Endothelial cell of umbilical vein (primary cell): ENCODE data around the gene CHMP4B. TPM values are rescaled to one million over a fixed set of nuclear protein-coding genes. Genes with fewer than 3 reads are reported as not detected.

ENCODE experiments used
- BruUV-seq: library from RNA; stranded (reverse); fragments of 400-500 nt; replicated peaks from 2 replicates; lab custom pipeline; 2021; lab: Mats Ljungman, UMichigan
- CTCF ChIA-PET: fragments of 300-600, 350-600 bp; sonication (Branson Sonifier 250); formaldehyde crosslinking; loops from one replicate; lab custom pipeline; 2021; ENCODE audit warnings: antibody characterized with exemption, inconsistent platforms; lab: Charles Lee
- POLR2A ChIA-PET: fragments of 300-600, 350-600 bp; sonication (Branson Sonifier 250); formaldehyde crosslinking; loops from one replicate; lab custom pipeline; 2021; ENCODE audit warnings: antibody characterized with exemption, inconsistent platforms; lab: Charles Lee
- DNase-seq: peaks from one replicate; pipeline ENCODE4 v3.0.0-alpha.2; 2011; ENCODE audit warnings: low read depth, low spot score
- FAIRE-seq: peaks from 2 replicates; lab custom pipeline; 2011; peaks lifted over from hg19 to GRCh38; lab: Jason Lieb, UNC
- H2AFZ ChIP-seq: 2 replicates; pipeline ENCODE4 v1.6.0; 2012; ENCODE audit warnings: low read depth, low read length, control low read depth, inconsistent platforms
- H3K27ac ChIP-seq: 2 replicates; pipeline ENCODE4 v1.5.1; 2011; ENCODE audit warnings: low read depth, mild to moderate bottlenecking, control low read depth, low read length, moderate library complexity; ENCODE audit not compliant: insufficient read depth
- H3K27me3 ChIP-seq, 2 experiments: 2 replicates each; pipeline versions ENCODE4 v1.6.0 to v1.6.1; 2011; ENCODE audit warnings: low read length in 2 of 2, mixed read lengths in 1 of 2; ENCODE audit not compliant: control insufficient read depth in 2 of 2, insufficient read depth in 2 of 2
- H3K36me3 ChIP-seq, 2 experiments: 2 replicates in 1 of 2; 3 replicates in 1 of 2; pipeline ENCODE4 v1.5.1; 2011; ENCODE audit warnings: low read length in 2 of 2, mild to moderate bottlenecking in 1 of 2, moderate library complexity in 1 of 2; ENCODE audit not compliant: control insufficient read depth in 2 of 2, insufficient read depth in 2 of 2; ENCODE audit errors: extremely low read depth in 1 of 2
- H3K4me1 ChIP-seq: 3 replicates; pipeline ENCODE4 v1.5.1; 2011; ENCODE audit warnings: mild to moderate bottlenecking, low read length; ENCODE audit not compliant: control insufficient read depth, insufficient read depth; ENCODE audit errors: extremely low read depth
- H3K4me2 ChIP-seq: 2 replicates; pipeline ENCODE4 v1.6.1; 2011; ENCODE audit warnings: low read length, control low read depth, mixed read lengths; ENCODE audit not compliant: insufficient read depth
- H3K4me3 ChIP-seq, 3 experiments: fragments of 200-600 bp in 1 of 3; sonication (generic), shearing (Covaris generic) in 1 of 3; replicated peaks in 1 of 3; 2 replicates each; pipeline ENCODE4 v1.5.1; 2011 to 2016; ENCODE audit warnings: control low read depth in 3 of 3, low read length in 3 of 3, mild to moderate bottlenecking in 2 of 3, inconsistent platforms in 1 of 3, low read depth in 1 of 3, moderate library complexity in 1 of 3; ENCODE audit not compliant: insufficient read depth in 1 of 3
- H3K79me2 ChIP-seq: 2 replicates; pipeline ENCODE4 v1.6.0; 2012; ENCODE audit warnings: low read length, inconsistent platforms; ENCODE audit not compliant: control insufficient read depth, insufficient read depth
- H3K9ac ChIP-seq: replicated peaks from 2 replicates; pipeline ENCODE3; 2011; ENCODE audit warnings: low read length, control low read depth; ENCODE audit not compliant: insufficient read depth; ENCODE audit errors: extremely low read depth
- H3K9me1 ChIP-seq: replicated peaks from 3 replicates; pipeline ENCODE4 v1.6.0; 2011; ENCODE audit warnings: mild to moderate bottlenecking, low read length; ENCODE audit not compliant: control insufficient read depth, insufficient read depth; ENCODE audit errors: extremely low read depth
- H3K9me3 ChIP-seq: replicated peaks from 2 replicates; pipeline ENCODE4 v1.5.1; 2012; ENCODE audit warnings: low read length, inconsistent platforms; ENCODE audit not compliant: control insufficient read depth, insufficient read depth
- H4K20me1 ChIP-seq: replicated peaks from 2 replicates; pipeline ENCODE3; 2011; ENCODE audit warnings: mild to moderate bottlenecking, low read length; ENCODE audit not compliant: control insufficient read depth, insufficient read depth; ENCODE audit errors: extremely low read depth
- CTCF ChIP-seq, 2 donors: IDR thresholded peaks; 1 replicate in 1 of 2; 2 replicates in 1 of 2; pipeline ENCODE4 v1.5.1; 2011; ENCODE audit warnings: low read length in 2 of 2, mild to moderate bottlenecking in 2 of 2, moderate library complexity in 2 of 2, control low read depth in 1 of 2, inconsistent platforms in 1 of 2, low read depth in 1 of 2; ENCODE audit not compliant: insufficient read depth in 1 of 2; ENCODE audit errors: extremely low read depth in 1 of 2
- EZH2 ChIP-seq: IDR thresholded peaks from 2 replicates; pipeline ENCODE4 v1.6.1; 2012; ENCODE audit warnings: borderline replicate concordance, low read depth, mild to moderate bottlenecking, moderate library complexity, low read length, inconsistent platforms; ENCODE audit not compliant: severe bottlenecking
- FOS ChIP-seq: IDR thresholded peaks from 2 replicates; pipeline ENCODE4 v1.6.1; 2011; ENCODE audit warnings: mild to moderate bottlenecking, low read length, moderate library complexity, borderline replicate concordance; ENCODE audit not compliant: insufficient read depth
- GATA2 ChIP-seq: IDR thresholded peaks from 2 replicates; pipeline ENCODE4 v1.7.0; 2011; ENCODE audit warnings: low read depth, mild to moderate bottlenecking, moderate library complexity, mixed read lengths, low read length; ENCODE audit not compliant: insufficient read length, insufficient read depth
- JUN ChIP-seq: IDR thresholded peaks from 2 replicates; pipeline ENCODE4 v1.6.1; 2011; ENCODE audit warnings: borderline replicate concordance, low read depth; ENCODE audit not compliant: insufficient read length, insufficient read depth
- MAX ChIP-seq: IDR thresholded peaks from 2 replicates; pipeline ENCODE4 v1.6.1; 2011; ENCODE audit not compliant: insufficient read depth, insufficient read length
- MYC ChIP-seq: IDR thresholded peaks from one replicate; pipeline ENCODE4 v1.6.1; 2011; ENCODE audit warnings: mild to moderate bottlenecking, low read depth, low read length
- POLR2A ChIP-seq: IDR thresholded peaks from 2 replicates; pipeline ENCODE4 v1.6.1; 2012; ENCODE audit warnings: low read depth, mild to moderate bottlenecking, control low read depth, low read length
- POLR2AphosphoS5 ChIP-seq: IDR thresholded peaks from 2 replicates; pipeline ENCODE4 v1.6.1; 2012; ENCODE audit warnings: low read depth, mild to moderate bottlenecking, control low read depth, low read length, moderate library complexity; ENCODE audit not compliant: insufficient read depth
- dilution Hi-C: fragments of 300-500 bp; cut with MboI; formaldehyde crosslinking; loops from one replicate; pipeline ENCODE4 v1.15.0; 2019; ENCODE audit warnings: low sequenced_read_pairs; ENCODE audit not compliant: extremely low pct_ligation_motif_present
- intact Hi-C: fragments of 100-400 bp; cut with micrococcal nuclease; formaldehyde crosslinking; loops from one replicate; pipeline ENCODE4 v1.10.0; 2022
- polyA plus RNA-seq, 4 experiments: library from polyadenylated mRNA; depleted of rRNA in 3 of 4; stranded (reverse) in 3 of 4; unstranded in 1 of 4; fragments of >200 nt; gene quantifications; 2 replicates each; pipeline versions ENCODE4 v1.2.1 to v1.2.3, GENCODE V29; 2011 to 2012; ENCODE audit warnings: missing spikeins in 1 of 4
- total RNA-seq: library from RNA; stranded (reverse); gene quantifications from 2 replicates; pipeline ENCODE4 v1.2.3, GENCODE V29; 2021

The CHMP4B gene
- total and polyA plus RNA-seq, 2 donors (not counting 3 experiments of a cell fraction or from before 2014, with no cell fraction given) = 64.7 to 112 TPM

- Histone ChIP-seq H2AFZ (no peak overlapping the region), H3K36me3 (peaks cover 0 to 3% of the 10 kb centered on the region in 2 experiments), H3K9me1 (no peaks in the 10 kb centered on the region), H3K9me3 (no peaks in the 10 kb centered on the region), H3K27ac (no peak overlapping the region), H3K4me1 (no peaks in the 10 kb centered on the region), H3K9ac (no peak overlapping the region), H4K20me1 (peaks cover 16% of the 10 kb centered on the region), H3K79me2 (peaks cover 96% of the 10 kb centered on the region), H3K4me2 (no peak overlapping the region), H3K27me3 (no peaks in the 10 kb centered on the region), H3K4me3 (no peak overlapping the region)
- TF ChIP-seq POLR2AphosphoS5 = no peak
- no peak for TF ChIP-seq POLR2A
- TF ChIP-seq FOS = no peak
- no peak for TF ChIP-seq MAX
- no peak for TF ChIP-seq EZH2
- TF ChIP-seq MYC = no peak
- TF ChIP-seq JUN = no peak
- TF ChIP-seq CTCF (IDR thresholded peaks at IDR 0.05; ENCODE audit: extremely low read depth in 1 of 2, insufficient read depth in 1 of 2, low read depth in 1 of 2, low read length in 2 of 2) = no peak
- TF ChIP-seq GATA2 = no peak
- dilution Hi-C loops (no loop called here), intact Hi-C loops (no loop called here)
- no peak for DNase-seq
- POLR2A ChIA-PET = interaction anchor here (1.6 kb wide), 1 partner anchor 36 kb away, joined by 3 read pairs; no protein-coding TSS in a partner anchor
- CTCF ChIA-PET = interaction anchor here (0.9 to 2.1 kb wide), 7 partner anchors 11 to 37 kb away, joined by 3 to 10 read pairs (median 4); no protein-coding TSS in a partner anchor
- BruUV-seq = no TSS peak
- no peak for FAIRE-seq
Observed at GRCh38 chr20:33825340-33826269, 14.5 kb downstream of the CHMP4B start.
